Prostate gland (tissue), 2 donors: Measurements from ENCODE around the gene UPK2.

Source experiments
- POLR2A ChIP-seq: fragments of 450-650 bp; IDR thresholded peaks from one replicate; pipeline ENCODE4 v1.6.1; 2016; ENCODE audit warnings: antibody characterized with exemption, mild to moderate bottlenecking
- POLR2AphosphoS5 ChIP-seq: sonication (generic); formaldehyde crosslinking; IDR thresholded peaks from one replicate; pipeline ENCODE4 v1.6.1; 2017; ENCODE audit warnings: antibody characterized with exemption
- TF ChIP-seq, protein P1 (sequence below), 4 experiments: fragments of 200-600 bp in 2 of 4; fragments of 450-650 bp in 2 of 4; sonication (generic) in 2 of 4; IDR thresholded peaks; 1 replicate in 3 of 4; 2 replicates in 1 of 4; pipeline ENCODE4 v1.5.1; 2016 to 2019; ENCODE audit warnings: antibody characterized with exemption in 4 of 4, mild to moderate bottlenecking in 2 of 4, moderate library complexity in 2 of 4

DNA sequence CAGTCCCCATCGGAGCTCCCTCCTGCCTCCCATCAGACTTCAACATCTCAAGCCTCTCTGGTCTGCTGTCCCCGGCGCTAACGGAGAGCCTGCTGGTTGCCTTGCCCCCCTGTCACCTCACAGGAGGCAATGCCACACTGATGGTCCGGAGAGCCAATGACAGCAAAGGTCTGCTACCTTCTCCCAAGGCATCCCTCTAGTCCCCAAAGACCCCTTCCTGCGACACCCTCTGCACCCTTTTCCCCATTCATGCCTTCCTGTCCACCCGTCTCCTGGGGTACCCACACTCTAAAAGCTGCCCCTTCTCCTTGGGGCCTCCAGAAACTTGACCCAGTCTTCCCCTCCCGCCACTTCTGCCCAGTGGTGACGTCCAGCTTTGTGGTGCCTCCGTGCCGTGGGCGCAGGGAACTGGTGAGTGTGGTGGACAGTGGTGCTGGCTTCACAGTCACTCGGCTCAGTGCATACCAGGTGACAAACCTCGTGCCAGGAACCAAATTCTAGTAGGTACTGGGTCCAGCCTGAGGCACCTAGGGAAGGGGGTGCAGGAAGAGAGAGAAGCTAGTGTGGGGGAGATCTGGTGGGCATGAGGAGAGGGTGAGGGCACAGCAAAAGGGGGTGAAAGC, 860 bp downstream of the UPK2 start:
- TF ChIP-seq POLR2A, result no peak
- TF ChIP-seq, protein P1, sequence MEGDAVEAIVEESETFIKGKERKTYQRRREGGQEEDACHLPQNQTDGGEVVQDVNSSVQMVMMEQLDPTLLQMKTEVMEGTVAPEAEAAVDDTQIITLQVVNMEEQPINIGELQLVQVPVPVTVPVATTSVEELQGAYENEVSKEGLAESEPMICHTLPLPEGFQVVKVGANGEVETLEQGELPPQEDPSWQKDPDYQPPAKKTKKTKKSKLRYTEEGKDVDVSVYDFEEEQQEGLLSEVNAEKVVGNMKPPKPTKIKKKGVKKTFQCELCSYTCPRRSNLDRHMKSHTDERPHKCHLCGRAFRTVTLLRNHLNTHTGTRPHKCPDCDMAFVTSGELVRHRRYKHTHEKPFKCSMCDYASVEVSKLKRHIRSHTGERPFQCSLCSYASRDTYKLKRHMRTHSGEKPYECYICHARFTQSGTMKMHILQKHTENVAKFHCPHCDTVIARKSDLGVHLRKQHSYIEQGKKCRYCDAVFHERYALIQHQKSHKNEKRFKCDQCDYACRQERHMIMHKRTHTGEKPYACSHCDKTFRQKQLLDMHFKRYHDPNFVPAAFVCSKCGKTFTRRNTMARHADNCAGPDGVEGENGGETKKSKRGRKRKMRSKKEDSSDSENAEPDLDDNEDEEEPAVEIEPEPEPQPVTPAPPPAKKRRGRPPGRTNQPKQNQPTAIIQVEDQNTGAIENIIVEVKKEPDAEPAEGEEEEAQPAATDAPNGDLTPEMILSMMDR (IDR thresholded peaks at IDR 0.05), result no peak
- TF ChIP-seq POLR2AphosphoS5, result no peak
